ENCODE measurements around the gene MED23.

The MED23 gene, protein sequence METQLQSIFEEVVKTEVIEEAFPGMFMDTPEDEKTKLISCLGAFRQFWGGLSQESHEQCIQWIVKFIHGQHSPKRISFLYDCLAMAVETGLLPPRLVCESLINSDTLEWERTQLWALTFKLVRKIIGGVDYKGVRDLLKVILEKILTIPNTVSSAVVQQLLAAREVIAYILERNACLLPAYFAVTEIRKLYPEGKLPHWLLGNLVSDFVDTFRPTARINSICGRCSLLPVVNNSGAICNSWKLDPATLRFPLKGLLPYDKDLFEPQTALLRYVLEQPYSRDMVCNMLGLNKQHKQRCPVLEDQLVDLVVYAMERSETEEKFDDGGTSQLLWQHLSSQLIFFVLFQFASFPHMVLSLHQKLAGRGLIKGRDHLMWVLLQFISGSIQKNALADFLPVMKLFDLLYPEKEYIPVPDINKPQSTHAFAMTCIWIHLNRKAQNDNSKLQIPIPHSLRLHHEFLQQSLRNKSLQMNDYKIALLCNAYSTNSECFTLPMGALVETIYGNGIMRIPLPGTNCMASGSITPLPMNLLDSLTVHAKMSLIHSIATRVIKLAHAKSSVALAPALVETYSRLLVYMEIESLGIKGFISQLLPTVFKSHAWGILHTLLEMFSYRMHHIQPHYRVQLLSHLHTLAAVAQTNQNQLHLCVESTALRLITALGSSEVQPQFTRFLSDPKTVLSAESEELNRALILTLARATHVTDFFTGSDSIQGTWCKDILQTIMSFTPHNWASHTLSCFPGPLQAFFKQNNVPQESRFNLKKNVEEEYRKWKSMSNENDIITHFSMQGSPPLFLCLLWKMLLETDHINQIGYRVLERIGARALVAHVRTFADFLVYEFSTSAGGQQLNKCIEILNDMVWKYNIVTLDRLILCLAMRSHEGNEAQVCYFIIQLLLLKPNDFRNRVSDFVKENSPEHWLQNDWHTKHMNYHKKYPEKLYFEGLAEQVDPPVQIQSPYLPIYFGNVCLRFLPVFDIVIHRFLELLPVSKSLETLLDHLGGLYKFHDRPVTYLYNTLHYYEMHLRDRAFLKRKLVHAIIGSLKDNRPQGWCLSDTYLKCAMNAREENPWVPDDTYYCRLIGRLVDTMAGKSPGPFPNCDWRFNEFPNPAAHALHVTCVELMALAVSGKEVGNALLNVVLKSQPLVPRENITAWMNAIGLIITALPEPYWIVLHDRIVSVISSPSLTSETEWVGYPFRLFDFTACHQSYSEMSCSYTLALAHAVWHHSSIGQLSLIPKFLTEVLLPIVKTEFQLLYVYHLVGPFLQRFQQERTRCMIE (N-terminal part only)

DNA sequence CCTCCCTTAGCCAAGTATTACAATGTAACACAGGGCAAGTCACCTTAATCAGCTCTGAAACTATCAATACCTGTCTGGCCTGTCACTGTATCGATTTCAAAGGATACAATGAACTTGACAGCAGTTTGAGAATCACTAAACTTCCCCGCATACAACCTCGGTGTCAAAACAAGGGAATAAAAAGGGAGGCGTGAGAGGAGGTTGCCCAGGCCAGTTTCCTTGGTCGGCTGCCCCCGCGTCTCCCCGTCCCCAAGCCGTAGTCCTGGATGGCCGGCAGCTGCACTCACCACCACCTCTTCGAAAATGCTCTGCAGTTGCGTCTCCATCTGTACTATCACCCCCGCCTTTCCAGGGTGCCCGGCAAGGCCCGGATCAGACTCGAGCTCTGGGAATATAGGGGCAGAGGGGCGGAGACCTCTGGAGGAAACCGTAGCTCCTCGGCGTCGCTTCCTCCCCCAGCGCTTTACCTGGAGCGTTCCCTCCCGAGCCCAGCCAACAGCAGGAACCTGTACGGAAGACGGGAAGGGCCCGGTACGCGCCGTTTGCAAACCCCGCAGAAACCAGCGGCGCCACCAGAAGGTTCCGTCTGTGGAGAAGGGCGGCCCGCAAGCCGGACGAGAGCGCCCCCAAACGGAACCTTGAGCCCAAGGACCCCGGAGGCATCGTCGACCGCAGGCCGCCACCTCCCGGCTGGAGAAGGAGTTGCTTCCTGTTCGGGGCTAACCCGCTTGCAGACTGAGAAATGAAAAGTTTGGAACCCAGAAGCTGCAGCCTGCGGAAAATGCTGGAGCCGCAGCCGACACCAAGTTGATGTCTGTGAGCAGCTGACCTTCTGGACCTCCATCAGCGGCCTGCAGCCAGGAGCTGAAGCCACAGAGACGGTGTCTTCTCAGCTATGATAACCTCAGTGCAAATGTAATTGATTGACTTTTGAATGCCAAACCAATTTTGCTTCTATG, at the start of gene MED23:
TSS of gene MED23 (minus strand) at position 519 of the 959 bp plus-strand sequence. CDS start at position 326, 193 bp downstream.
- in situ Hi-C loops (cut with MboI; ENCODE audit: low sequenced_read_pairs): no loop called here

DNA sequence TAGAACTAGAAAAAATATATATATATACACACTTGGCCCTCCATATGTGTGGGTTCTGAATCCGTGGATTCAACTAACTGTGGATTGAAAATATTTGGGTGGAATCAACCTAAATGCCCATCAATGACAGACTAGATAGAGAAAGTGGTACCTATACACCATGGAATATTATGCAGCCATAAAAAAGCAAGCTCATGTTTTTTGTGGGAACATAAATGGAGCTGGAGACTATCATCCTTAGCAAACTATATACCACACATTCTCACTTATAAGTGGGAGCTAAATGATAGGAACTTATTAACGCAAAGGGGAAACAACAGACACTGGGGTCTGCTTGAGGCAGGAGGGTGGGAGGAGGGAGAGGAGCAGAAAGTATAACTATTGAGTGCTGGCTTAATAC, 45.1 kb upstream of the MED23 start:
- in situ Hi-C loops (cut with MboI; ENCODE audit: low sequenced_read_pairs): no loop called here

DNA sequence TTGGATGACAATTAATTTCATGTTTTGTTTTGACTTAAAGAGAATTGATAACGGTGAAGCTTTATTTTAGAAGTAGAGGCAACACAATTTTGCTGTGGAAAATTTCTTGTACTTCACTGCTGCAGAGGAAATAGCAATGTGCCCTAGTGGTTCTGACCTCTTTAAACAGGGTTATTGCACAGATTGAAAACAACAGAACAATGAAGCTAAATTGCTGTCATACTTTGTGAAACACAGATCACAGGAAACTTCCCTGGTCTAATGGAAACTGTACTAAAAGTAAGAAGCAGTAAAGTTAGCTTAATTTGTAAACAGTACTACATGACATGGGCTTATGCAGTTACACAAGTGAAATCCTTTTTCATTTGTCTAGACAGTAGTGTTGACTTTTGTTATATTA, 41.8 kb upstream of the MED23 start:
- in situ Hi-C loops (cut with MboI; ENCODE audit: low sequenced_read_pairs): no loop called here

DNA sequence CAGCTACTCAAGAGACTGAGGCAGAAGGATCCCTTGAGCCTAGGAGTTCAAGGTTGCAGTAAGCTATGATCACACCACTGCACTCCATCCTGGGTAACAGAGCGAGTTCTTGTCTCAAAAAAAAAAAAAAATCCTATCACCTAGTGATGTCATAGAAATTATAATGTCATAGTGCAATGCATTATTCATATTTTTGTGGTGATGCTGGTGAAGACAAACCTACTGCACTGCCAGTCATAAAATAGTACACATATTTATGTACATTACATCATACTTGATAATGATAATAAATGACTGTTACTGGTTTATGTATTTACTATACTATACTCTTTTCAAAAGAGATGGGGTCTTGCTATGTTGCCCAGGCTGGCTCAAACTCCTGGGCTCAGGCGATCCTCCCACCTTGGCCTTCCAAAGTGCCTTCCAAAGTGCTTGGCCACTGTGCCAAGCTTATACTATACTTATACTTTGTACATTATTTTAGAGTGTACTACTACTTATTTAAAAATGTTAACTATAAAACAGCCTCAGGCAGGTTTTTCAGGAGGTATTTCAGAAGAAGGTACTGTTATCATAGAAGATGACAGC, 35.6 kb upstream of the MED23 start:
- in situ Hi-C loops (cut with MboI; ENCODE audit: low sequenced_read_pairs): no loop called here

DNA sequence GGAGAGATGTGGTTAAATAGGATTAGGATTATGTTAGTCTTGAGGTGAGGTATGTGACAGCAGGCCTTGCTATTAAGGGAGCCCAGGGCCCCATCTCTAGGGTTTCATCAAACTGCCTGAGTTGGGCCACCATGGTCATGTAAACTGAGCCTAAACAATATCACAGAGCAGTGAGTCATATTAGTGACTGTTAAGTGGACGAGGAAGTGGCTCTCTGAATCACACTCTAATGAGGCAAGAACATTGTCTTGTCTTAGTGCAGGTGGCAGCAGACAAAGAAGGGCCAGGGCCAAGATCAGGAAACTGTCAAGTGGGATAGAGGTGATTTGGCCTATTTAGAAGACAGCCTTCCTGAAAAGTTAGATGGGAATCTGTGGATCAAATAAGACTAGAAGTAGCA, 32.2 kb upstream of the MED23 start:
- in situ Hi-C loops (cut with MboI; ENCODE audit: low sequenced_read_pairs): no loop called here

DNA sequence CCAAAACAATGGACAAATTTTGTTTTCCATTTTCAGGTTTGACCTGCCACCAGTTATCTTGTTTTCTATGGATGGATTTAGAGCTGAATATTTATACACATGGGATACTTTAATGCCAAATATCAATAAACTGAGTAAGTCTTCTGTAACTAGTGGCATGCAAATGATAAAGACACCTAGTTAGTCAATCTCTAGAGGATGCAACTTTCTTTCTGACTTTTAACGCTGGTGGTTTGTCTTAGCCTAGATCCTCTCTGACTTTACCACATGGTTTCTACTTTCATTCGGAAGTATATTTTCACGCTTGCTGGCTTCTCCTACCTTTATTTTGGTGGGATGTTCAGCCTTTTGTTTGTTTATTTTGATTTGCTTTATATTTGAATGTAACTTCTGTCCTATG, 30.2 kb upstream of the MED23 start:
- in situ Hi-C loops (cut with MboI; ENCODE audit: low sequenced_read_pairs): no loop called here

DNA sequence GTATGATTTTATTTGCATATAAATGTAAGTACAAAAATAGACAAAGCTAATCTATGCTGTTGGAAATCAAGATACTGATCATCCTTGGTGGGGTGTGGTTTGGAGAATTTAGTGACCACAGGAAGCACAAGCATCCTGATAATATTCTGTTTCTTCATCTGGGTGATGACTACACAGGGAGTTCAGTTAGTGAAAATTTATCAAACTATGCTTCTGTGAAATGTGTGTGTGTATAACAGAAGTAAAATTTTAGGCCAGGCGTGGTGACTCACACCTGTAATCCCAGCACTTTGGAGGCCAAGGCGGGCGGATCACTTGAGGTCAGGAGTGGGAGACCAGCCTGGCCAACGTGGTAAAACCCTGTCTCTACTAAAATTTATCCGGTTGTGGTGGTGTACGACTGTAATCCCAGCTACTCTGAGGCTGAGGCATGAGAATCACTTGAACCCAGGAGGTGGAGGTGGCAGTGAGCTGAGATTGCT, 29.6 kb upstream of the MED23 start:
- in situ Hi-C loops (cut with MboI; ENCODE audit: low sequenced_read_pairs): no loop called here

DNA sequence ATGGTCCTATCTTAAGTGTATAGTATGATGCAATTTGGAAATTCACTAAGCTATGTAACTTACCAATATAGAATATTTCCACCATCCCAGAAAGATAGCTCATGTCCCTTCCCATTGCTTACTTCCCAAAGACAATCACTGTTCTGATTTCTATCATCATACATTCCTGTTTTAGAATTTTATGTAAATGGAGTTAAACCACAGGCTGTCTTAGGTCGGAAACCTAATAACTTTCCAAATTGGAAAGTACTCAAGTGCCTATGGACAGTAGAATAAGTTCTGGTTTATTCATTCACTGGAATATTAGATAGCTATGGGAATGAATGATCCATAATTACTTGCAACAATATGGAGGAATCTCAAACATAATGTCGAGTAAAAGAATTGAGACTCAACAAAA, 29.2 kb upstream of the MED23 start:
- in situ Hi-C loops (cut with MboI; ENCODE audit: low sequenced_read_pairs): no loop called here

DNA sequence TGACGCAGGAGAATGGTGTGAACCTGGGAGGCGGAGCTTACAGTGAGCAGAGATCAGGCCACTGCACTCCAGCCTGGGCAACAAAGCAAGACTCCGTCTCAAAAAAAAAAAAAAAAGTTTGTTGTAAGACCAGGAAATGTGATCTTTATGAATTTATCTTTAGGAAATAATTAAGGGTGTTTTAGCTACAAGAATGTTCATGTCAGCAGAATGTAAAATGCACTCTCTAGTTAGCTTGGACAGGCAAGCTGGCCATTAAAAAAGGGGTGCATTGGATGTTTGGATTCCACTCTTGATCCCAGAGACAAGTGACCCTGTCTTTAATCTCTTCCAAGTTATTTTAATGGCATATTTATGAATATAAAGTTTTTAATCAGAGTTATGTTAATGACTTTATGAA, 28.6 kb upstream of the MED23 start:
- in situ Hi-C loops (cut with MboI; ENCODE audit: low sequenced_read_pairs): no loop called here

DNA sequence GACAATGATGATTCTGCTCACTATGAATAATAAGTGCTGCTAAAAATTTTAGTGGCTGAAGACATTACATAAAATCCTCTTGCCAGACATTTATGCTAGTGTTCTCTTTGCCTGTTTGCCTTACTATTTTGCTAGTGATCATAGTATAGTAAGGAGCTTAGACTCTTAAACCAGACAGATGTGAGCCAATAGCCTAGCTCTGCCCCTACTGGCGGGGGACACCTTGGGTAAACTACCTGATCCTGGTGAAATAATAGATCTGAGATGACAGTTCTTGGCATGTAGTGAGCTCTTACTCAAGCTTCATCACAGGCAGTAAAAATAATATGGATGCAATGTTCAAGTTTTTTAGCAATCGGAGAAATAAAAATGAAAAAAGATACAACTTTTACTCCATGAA, 27.9 kb upstream of the MED23 start:
- in situ Hi-C loops (cut with MboI; ENCODE audit: low sequenced_read_pairs): no loop called here

DNA sequence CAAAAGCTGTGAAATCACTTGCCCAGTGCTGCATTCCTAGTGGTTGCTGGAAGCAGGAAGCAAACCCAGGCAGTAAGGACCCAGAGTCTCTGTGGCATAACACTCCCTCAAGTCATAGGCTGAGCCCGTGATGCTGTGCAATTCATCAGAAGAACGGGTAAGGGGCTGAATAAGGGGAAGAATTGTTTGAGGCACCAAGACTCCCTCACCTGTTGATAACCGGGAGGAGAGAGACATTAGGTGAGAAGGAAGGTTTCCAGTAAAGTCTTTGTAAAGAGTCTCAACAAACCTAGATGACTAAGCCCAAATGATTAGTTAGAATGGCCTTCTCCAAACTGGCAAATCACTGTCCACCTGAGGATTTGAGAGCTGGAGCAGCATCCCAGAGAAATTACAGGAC, 27.3 kb upstream of the MED23 start:
- in situ Hi-C loops (cut with MboI; ENCODE audit: low sequenced_read_pairs): no loop called here

DNA sequence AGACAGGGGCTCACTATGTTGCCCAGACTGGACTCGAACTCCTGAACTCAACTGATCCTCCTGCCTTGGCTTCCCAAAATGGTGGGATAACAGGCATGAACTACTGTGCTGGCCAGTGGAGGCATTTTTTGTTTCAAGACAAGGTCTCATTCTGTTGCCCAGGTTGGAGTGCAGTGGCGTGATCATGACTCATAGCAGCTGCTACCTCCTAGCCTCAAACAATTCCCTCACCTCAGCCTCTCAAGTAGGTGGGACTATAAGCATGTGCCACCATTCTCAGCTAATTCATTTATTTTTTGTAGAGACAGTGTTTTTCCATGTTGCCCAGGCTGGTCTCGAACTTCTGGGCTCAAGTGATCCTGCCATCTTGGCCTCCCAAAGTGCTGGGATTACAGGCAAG, 26.3 kb upstream of the MED23 start:
- in situ Hi-C loops (cut with MboI; ENCODE audit: low sequenced_read_pairs): no loop called here

DNA sequence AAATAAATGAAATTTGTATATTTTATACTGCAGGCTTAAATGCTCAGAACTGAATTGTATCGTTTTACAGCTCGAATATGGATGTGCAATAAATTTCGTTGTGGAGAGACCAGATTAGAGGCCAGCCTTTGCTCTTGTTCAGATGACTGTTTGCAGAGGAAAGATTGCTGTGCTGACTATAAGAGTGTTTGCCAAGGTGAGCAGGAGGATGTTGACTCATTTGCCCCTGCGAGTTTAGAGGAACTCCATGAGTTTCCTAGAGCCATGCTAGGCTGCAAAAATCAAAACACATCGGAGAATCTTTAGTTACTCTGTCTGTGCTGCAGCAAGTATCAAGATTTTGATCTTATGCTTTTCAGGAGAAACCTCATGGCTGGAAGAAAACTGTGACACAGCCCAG, 24.4 kb upstream of the MED23 start:
- in situ Hi-C loops (cut with MboI; ENCODE audit: low sequenced_read_pairs): no loop called here

DNA sequence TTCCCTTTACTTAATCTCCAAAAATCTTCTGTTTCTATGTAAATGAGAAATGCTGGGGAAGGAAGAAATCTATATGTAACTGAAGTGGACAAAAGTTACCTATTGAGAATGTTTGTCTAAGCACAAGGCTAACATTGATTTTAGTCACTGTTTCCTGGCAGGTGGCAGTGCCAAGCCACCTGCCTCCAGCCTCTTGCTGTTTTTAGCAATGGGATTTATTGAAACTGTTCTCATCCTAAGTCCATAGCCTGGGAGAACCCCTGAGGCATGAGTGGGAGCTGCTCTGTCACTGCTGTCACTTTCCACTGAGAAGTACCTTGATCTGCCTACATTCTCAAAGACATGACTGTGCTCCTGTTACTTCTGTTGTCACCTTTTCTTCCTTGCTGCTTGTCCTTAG, 23.7 kb upstream of the MED23 start:
- in situ Hi-C loops (cut with MboI; ENCODE audit: low sequenced_read_pairs): no loop called here

DNA sequence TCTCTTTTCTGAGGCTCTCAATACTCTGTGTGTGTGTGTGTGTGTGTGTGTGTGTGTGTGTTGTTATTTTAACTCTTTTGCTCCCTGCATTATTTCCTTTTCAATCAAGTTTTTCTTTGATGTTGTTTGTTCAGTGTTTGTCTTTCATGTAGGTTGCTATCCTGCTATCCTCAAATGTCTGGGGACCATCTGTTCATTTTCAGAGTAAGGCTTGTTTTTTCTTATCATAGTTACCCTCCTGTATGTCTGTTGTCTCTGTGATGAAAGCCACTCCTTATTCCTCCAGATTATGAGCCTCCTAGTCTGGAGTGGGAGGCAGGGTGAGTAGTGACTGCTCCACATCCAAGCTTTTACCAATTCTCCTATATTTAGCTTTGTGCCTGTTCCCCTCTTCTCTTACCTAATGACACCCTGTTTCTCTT, 18.2 kb upstream of the MED23 start:
- in situ Hi-C loops (cut with MboI; ENCODE audit: low sequenced_read_pairs): no loop called here

DNA sequence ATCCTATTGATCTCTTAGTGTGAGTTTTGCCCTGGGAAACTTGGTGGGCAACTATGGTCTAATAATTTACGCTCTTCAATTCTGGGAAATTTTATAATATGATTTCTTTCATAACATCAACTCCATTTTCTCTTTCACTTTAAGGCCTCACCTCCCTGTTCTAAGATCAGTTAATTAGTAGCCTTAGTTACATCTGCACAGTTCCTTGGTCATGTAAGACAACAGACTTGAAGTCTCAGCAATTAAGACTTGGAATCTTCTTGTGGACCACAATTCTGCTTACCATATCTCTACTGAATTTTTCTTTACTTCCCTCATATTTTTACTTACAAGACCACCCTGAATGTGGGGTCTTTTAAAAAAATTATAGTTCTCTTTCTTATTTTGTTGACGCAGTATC, 17.8 kb upstream of the MED23 start:
- in situ Hi-C loops (cut with MboI; ENCODE audit: low sequenced_read_pairs): no loop called here

DNA sequence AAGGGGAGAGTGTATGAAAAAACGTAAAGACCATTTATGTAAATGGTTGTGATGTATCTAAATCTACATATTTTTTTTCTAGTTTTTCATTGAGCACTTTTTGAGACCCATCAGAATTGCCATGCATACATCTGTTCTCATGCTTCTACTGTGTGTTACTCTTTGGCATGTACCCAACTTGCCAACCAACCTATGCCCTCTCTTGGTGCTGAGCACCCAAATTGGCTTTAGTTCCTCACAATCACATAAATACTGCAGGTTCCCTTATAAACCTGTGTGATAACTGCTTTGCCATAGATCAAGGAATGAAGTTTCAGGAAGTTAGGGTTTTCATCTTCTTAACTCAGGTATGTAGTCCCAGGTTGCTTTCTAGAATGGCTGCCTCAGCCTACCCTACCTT, 16.9 kb upstream of the MED23 start:
- in situ Hi-C loops (cut with MboI; ENCODE audit: low sequenced_read_pairs): no loop called here

DNA sequence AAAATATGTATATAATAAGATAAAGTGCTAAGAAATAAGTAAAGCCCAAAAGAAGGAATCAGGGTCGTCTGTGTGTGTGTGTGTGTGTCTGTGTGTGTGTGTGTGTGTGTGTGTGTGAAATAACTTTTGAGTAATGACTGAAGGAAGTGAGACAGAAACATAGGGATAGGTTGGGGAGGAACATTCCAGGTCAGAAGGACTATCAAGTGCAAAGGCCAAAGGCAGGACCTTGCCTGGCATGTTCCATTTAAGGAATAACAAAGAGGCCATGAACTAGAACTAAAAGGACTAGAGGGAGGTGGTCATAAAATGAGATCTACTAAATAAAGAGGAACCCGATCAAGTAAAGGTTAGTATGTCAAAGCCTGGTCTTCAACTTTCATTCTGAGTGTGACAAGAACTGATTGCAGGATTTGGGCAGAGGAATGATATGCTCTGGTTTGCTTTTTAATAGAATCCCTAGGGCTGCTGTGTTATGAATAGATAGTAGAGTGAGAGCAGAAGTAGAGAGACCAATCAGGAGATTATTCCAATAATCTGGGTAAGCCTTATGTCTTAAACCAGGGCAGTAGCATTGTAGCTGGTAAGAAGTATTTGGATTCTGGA, 15.9 kb upstream of the MED23 start:
- in situ Hi-C loops (cut with MboI; ENCODE audit: low sequenced_read_pairs): no loop called here

DNA sequence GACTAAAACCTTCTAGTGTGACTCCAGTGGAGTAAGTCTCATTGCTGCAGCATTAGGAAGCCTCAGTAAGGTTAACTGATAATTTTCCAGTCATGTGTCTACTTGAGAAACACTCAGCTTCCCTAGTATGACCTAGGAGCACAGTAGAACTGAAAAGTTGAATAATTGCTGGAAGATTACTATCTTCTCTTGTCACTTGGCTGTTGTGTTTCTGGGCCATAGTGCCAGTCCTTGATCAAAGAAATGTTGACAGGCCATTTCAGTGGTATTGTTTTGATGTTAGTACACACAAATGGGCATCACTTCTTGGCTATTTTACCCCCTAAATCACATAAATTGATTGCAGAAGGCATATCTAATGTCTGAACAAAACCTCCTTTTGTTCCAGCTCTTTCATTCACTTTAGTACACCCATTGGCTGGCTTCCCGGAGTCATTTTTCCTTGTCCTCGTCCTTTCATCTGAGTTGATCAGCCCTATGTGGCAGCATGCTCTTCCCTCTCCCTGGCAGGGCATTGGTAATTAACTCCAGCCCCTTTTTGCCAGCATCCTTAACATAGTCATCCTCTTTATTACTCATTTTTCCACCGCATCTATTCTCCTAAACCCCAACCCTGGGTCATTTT, 15.1 kb upstream of the MED23 start:
- in situ Hi-C loops (cut with MboI; ENCODE audit: low sequenced_read_pairs): no loop called here

Data from HL-60/S4 (cell line).